SH-SY5Y (cell line): ENCODE measurements around the gene NME8.

ENCODE experiments used
- GATA2 ChIP-seq: IDR thresholded peaks from 2 replicates; pipeline ENCODE4 v1.6.1; 2011; ENCODE audit warnings: mild to moderate bottlenecking, low read depth, low read length
- GATA3 ChIP-seq: IDR thresholded peaks from 2 replicates; pipeline ENCODE4 v1.6.1; 2011; ENCODE audit warnings: low read depth, mild to moderate bottlenecking, low read length, moderate library complexity

The NME8 gene

GRCh38 chr7:37945336-37945735 is 96.9 kb downstream of the NME8 start:
- TF ChIP-seq GATA2 (no peak), GATA3 (no peak)

GRCh38 chr7:37947138-37947940 is 98.9 kb downstream of the NME8 start:
- TF ChIP-seq GATA2 (no peak), GATA3 (no peak)

GRCh38 chr7:37947941-37948210 is 99.5 kb downstream of the NME8 start:
- no peak for TF ChIP-seq GATA3
- no peak for TF ChIP-seq GATA2
